ENCODE results near the gene NFYB. TPM values are rescaled to one million over a fixed set of nuclear protein-coding genes. Genes with fewer than 3 reads are reported as not detected.

NFYB gene
- polyA plus RNA-seq, 1 of the 3 experiments (the other 2 are of a cell fraction): 11.0 TPM

- Histone ChIP-seq H3K4me1 (ENCODE audit: control insufficient read depth in 1 of 2, insufficient read depth in 2 of 2, low read depth in 1 of 2, low read length in 1 of 2) (no peaks in the 10 kb centered on the region), H3K4me2 (no peak overlapping the region), H3K27me3 (ENCODE audit: insufficient read depth) (no peaks in the 10 kb centered on the region), H3K9me2 (no peaks in the 10 kb centered on the region), H3F3A (replicated peaks; ENCODE audit: insufficient read depth) (no peaks in the 10 kb centered on the region), H3K27ac (ENCODE audit: low read depth in 2 of 2, low read length in 1 of 2) (no peak overlapping the region), H4K20me1 (ENCODE audit: insufficient read depth) (no peaks in the 10 kb centered on the region), H2AFZ (ENCODE audit: low read depth) (no peak overlapping the region), H3K9ac (no peak overlapping the region), H3K4me3 (ENCODE audit: low read depth in 2 of 2, low read length in 1 of 2) (no peak overlapping the region), H3K79me2 (ENCODE audit: insufficient read depth) (no peaks in the 10 kb centered on the region), H3K9me3 (no peaks in the 10 kb centered on the region), H3K36me3 (replicated peaks in 1 of 2; ENCODE audit: control insufficient read depth in 1 of 2, insufficient read depth in 2 of 2, low read length in 1 of 2) (no peaks in the 10 kb centered on the region)
- 83% methylated on average over 6 of the region's 6 CpGs for WGBS (ENCODE audit: low lambda C conversion rate)
- TF ChIP-seq TEAD4 (IDR thresholded peaks at IDR 0.05; ENCODE audit: borderline replicate concordance, insufficient read depth) (no peak), SMC3 (IDR thresholded peaks at IDR 0.05; ENCODE audit: low read depth, low read length) (no peak), TCF12 (IDR thresholded peaks at IDR 0.05) (no peak), NFIC (IDR thresholded peaks at IDR 0.05; ENCODE audit: borderline replicate concordance) (no peak), RXRA (IDR thresholded peaks at IDR 0.05; ENCODE audit: borderline replicate concordance, low read depth) (no peak)
- ChIA-PET POLR2A (no interaction called here), CTCF (interaction anchor here (1.1 to 1.5 kb wide), 2 partner anchors 11 to 886 kb away, joined by 3 to 4 read pairs; no protein-coding TSS in a partner anchor)
- DNase-seq: no peak
Measured at GRCh38 chr12:104166465-104166864, 28.5 kb upstream of the NFYB start.

- Histone ChIP-seq H3K4me3 (ENCODE audit: low read depth in 2 of 2, low read length in 1 of 2) (no peak overlapping the region), H2AFZ (ENCODE audit: low read depth) (no peak overlapping the region), H3K79me2 (ENCODE audit: insufficient read depth) (no peaks in the 10 kb centered on the region), H3F3A (replicated peaks; ENCODE audit: insufficient read depth) (no peaks in the 10 kb centered on the region), H3K9me3 (no peaks in the 10 kb centered on the region), H3K4me1 (ENCODE audit: control insufficient read depth in 1 of 2, insufficient read depth in 2 of 2, low read depth in 1 of 2, low read length in 1 of 2) (no peaks in the 10 kb centered on the region), H3K27me3 (ENCODE audit: insufficient read depth) (no peaks in the 10 kb centered on the region), H4K20me1 (ENCODE audit: insufficient read depth) (no peaks in the 10 kb centered on the region), H3K27ac (ENCODE audit: low read depth in 2 of 2, low read length in 1 of 2) (no peak overlapping the region), H3K9ac (no peak overlapping the region), H3K36me3 (replicated peaks in 1 of 2; ENCODE audit: control insufficient read depth in 1 of 2, insufficient read depth in 2 of 2, low read length in 1 of 2) (no peaks in the 10 kb centered on the region), H3K4me2 (no peak overlapping the region), H3K9me2 (no peaks in the 10 kb centered on the region)
- CTCF ChIA-PET: interaction anchor here (1.5 kb wide), 1 partner anchor 887 kb away, joined by 4 read pairs; no protein-coding TSS in a partner anchor
- POLR2A ChIA-PET: no interaction called here
- TF ChIP-seq EZH2phosphoT487 (IDR thresholded peaks at IDR 0.05; ENCODE audit: borderline replicate concordance, low read depth): no peak
- no peak for TF ChIP-seq FOXJ3 (CRISPR knock-in tag; IDR thresholded peaks at IDR 0.05)
- TF ChIP-seq REST (IDR thresholded peaks at IDR 0.05; ENCODE audit: low read depth, low read length): no peak
- no peak for TF ChIP-seq POLR2AphosphoS5 (IDR thresholded peaks at IDR 0.05; ENCODE audit: low read depth, low read length)
- no peak for TF ChIP-seq PBX3 (IDR thresholded peaks at IDR 0.05)
- no peak for TF ChIP-seq SIN3A (IDR thresholded peaks at IDR 0.05; ENCODE audit: borderline replicate concordance, low read depth, low read length)
- TF ChIP-seq USF1 (IDR thresholded peaks at IDR 0.05; ENCODE audit: borderline replicate concordance, low read depth): no peak
- no peak for TF ChIP-seq RXRA (IDR thresholded peaks at IDR 0.05; ENCODE audit: borderline replicate concordance, low read depth)
- TF ChIP-seq FOSL2 (IDR thresholded peaks at IDR 0.05; ENCODE audit: borderline replicate concordance, low read depth): no peak
- TF ChIP-seq FOXM1 (IDR thresholded peaks at IDR 0.05; ENCODE audit: low read depth): no peak
- TF ChIP-seq YY1 (IDR thresholded peaks at IDR 0.05; ENCODE audit: low read depth): no peak
- no peak for TF ChIP-seq RCOR1 (IDR thresholded peaks at IDR 0.05; ENCODE audit: low read length)
- TF ChIP-seq SMC3 (IDR thresholded peaks at IDR 0.05; ENCODE audit: low read depth, low read length): no peak
- no peak for TF ChIP-seq MAX (IDR thresholded peaks at IDR 0.05; ENCODE audit: low read depth)
- TF ChIP-seq ZBTB33 (IDR thresholded peaks at IDR 0.05; ENCODE audit: borderline replicate concordance, low read depth): no peak
- TF ChIP-seq RAD21 (IDR thresholded peaks at IDR 0.05; ENCODE audit: low read length): no peak
- no peak for DNase-seq
- 83% methylated on average over 2 of the region's 2 CpGs for WGBS (ENCODE audit: low lambda C conversion rate)
Measured at GRCh38 chr12:104165801-104166200, 27.8 kb upstream of the NFYB start.

Data from SK-N-SH (cell line).